PC-9 (cell line): ENCODE results near the gene AMH.

Source experiments
- EZH2 ChIP-seq: fragments of 200-600 bp; sonication (generic); IDR thresholded peaks from 2 replicates; pipeline ENCODE4 v1.8.0; 2017; ENCODE audit warnings: antibody characterized with exemption, low read depth
- TF ChIP-seq, protein P1 (sequence below): fragments of 200-600 bp; sonication (generic); conservative IDR thresholded peaks from 2 replicates; pipeline ENCODE4 v1.6.1; 2017; ENCODE audit warnings: mixed run types, antibody characterized with exemption, mild to moderate bottlenecking, moderate library complexity

DNA sequence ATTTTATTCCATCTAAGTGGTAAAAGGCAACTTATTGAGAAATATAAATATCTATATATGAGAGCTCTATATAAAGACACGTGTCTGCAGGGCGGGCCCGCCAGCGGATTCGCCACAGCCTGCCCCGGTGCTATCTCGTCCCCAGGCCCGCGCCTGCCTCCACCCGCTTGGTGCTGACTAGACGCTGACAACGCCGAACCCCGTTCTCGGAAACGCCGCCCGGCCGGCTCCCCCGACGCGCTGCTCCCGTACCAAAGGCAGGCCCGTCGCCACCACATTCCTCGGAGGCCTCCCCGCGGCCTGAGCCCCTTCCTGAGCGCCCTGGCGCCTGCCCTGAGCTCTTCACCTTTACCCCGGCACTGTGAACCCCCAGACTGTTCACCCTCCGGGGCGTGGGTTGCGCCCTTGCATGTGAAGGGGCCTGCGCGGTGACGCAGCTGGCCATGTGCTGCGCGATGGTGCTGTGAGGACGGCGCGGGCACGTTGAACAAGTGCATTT lies 19.0 kb upstream of the AMH start:
- TF ChIP-seq, protein P1, sequence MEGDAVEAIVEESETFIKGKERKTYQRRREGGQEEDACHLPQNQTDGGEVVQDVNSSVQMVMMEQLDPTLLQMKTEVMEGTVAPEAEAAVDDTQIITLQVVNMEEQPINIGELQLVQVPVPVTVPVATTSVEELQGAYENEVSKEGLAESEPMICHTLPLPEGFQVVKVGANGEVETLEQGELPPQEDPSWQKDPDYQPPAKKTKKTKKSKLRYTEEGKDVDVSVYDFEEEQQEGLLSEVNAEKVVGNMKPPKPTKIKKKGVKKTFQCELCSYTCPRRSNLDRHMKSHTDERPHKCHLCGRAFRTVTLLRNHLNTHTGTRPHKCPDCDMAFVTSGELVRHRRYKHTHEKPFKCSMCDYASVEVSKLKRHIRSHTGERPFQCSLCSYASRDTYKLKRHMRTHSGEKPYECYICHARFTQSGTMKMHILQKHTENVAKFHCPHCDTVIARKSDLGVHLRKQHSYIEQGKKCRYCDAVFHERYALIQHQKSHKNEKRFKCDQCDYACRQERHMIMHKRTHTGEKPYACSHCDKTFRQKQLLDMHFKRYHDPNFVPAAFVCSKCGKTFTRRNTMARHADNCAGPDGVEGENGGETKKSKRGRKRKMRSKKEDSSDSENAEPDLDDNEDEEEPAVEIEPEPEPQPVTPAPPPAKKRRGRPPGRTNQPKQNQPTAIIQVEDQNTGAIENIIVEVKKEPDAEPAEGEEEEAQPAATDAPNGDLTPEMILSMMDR, result no peak
- no peak for TF ChIP-seq EZH2
